K562 (cell line): ENCODE data around the gene ZNF821. TPM values are rescaled to one million over a fixed set of nuclear protein-coding genes. Genes with fewer than 3 reads are reported as not detected.

ENCODE experiments used
- BMI1 ChIP-seq: fragments of 150-350 bp; IDR thresholded peaks from 2 replicates; pipeline ENCODE4 v1.6.1; 2014; ENCODE audit warnings: low read length
- C11orf30 ChIP-seq: fragments of 450-650 bp; IDR thresholded peaks from 2 replicates; pipeline ENCODE4 v1.6.1; 2016; ENCODE audit warnings: low read depth, mild to moderate bottlenecking
- CC2D1A ChIP-seq: fragments of 450-650 bp; IDR thresholded peaks from 2 replicates; pipeline ENCODE4 v1.6.1; 2017; ENCODE audit warnings: mild to moderate bottlenecking
- CREM ChIP-seq: IDR thresholded peaks from 2 replicates; pipeline ENCODE4 v1.6.1; 2014; ENCODE audit warnings: antibody characterized with exemption, low read depth
- CXXC5 ChIP-seq: fragments of 250-450 bp; sonication (Bioruptor Pico); IDR thresholded peaks from 2 replicates; pipeline ENCODE4 v1.8.0; 2022; ENCODE audit warnings: inconsistent platforms, mild to moderate bottlenecking, moderate library complexity
- DIDO1 ChIP-seq: fragments of 450-650 bp; IDR thresholded peaks from 2 replicates; pipeline ENCODE4 v1.6.1; 2016; ENCODE audit warnings: low read depth, missing biosample characterization, missing genetic modification characterization
- ESRRA ChIP-seq: fragments of 450-650 bp; IDR thresholded peaks from 2 replicates; pipeline ENCODE4 v1.6.1; 2014; ENCODE audit warnings: low read depth, mild to moderate bottlenecking, moderate library complexity, borderline replicate concordance
- FOXK2 ChIP-seq, 2 experiments: fragments of 450-650 bp; IDR thresholded peaks in 1 of 2; conservative IDR thresholded peaks in 1 of 2; 2 replicates each; pipeline ENCODE4 v1.6.1; 2016; ENCODE audit warnings: low read depth in 2 of 2, mild to moderate bottlenecking in 1 of 2
- LCOR ChIP-seq: sonication (generic); formaldehyde crosslinking; IDR thresholded peaks from 2 replicates; pipeline ENCODE4 v1.8.0; 2022; ENCODE audit warnings: mild to moderate bottlenecking, missing genetic modification reagents
- MCM7 ChIP-seq, 2 experiments: fragments of 450-650 bp; IDR thresholded peaks; 2 replicates each; pipeline ENCODE4 v1.6.1; 2016 to 2018
- MTA2 ChIP-seq: fragments of 450-650 bp; IDR thresholded peaks from 2 replicates; pipeline ENCODE4 v1.6.1; 2016; ENCODE audit warnings: low read depth
- RBM25 ChIP-seq: fragments of 200-400 bp; formaldehyde crosslinking; IDR thresholded peaks from 2 replicates; pipeline ENCODE4 v1.6.1; 2018; ENCODE audit warnings: low read length, low read depth, moderate library complexity; ENCODE audit not compliant: severe bottlenecking
- SP1 ChIP-seq: sonication (generic); formaldehyde crosslinking; IDR thresholded peaks from 2 replicates; pipeline ENCODE4 v1.8.1; 2022; ENCODE audit warnings: mild to moderate bottlenecking, missing genetic modification reagents
- SREBF1 ChIP-seq: fragments of 150-350 bp; IDR thresholded peaks from 2 replicates; pipeline ENCODE4 v1.6.1; 2014; ENCODE audit warnings: antibody characterized with exemption, low read depth, low read length, borderline replicate concordance
- TARDBP ChIP-seq: fragments of 450-650 bp; IDR thresholded peaks from 2 replicates; pipeline ENCODE4 v1.6.1; 2016
- TGIF2 ChIP-seq: sonication (generic); formaldehyde crosslinking; IDR thresholded peaks from 2 replicates; pipeline ENCODE4 v1.8.1; 2022; ENCODE audit warnings: mild to moderate bottlenecking, missing genetic modification reagents, moderate library complexity
- ZKSCAN3 ChIP-seq: fragments of 250-450 bp; sonication (Bioruptor Pico); IDR thresholded peaks from 2 replicates; pipeline ENCODE4 v1.4.0; 2020
- ZNF561 ChIP-seq: fragments of 450-650 bp; formaldehyde crosslinking; conservative IDR thresholded peaks from 2 replicates; pipeline ENCODE4 v1.4.0; 2020; ENCODE audit warnings: mild to moderate bottlenecking, moderate library complexity
- ZNF695 ChIP-seq: fragments of 450-650 bp; formaldehyde crosslinking; IDR thresholded peaks from 2 replicates; pipeline ENCODE4 v1.4.0; 2020; ENCODE audit warnings: mild to moderate bottlenecking, moderate library complexity
- ZNF717 ChIP-seq: fragments of 250-450 bp; sonication (Bioruptor Pico); IDR thresholded peaks from 2 replicates; pipeline ENCODE4 v1.5.0; 2021
- polyA plus RNA-seq, 8 experiments: library from polyadenylated mRNA; depleted of rRNA in 4 of 8; stranded (reverse) in 5 of 8; unstranded in 3 of 8; fragments of >200 nt; fragmentation: Nextera tagmentation in 2 of 8; fragmentation: Illumina TruSeq in 1 of 8; extraction: Ambion mirVana in 2 of 8; extraction: Trizol in 1 of 8; gene quantifications; 2 replicates each; pipeline versions ENCODE4 v1.2.1 to v1.2.3, GENCODE V29; 2011 to 2014; ENCODE audit warnings: inconsistent platforms in 1 of 8, missing spikeins in 1 of 8
- total RNA-seq, 7 experiments: library from RNA; depleted of rRNA in 6 of 7; stranded (reverse); fragments of >200 nt in 6 of 7; fragmentation: Illumina TruSeq in 2 of 7; extraction: Trizol in 2 of 7; gene quantifications; 2 replicates each; pipeline versions ENCODE4 v1.2.1 to v1.2.3, GENCODE V29; 2011 to 2021; ENCODE audit warnings: low replicate concordance in 1 of 7
- TF ChIP-seq, protein P1 (sequence below): sonication (generic); formaldehyde crosslinking; IDR thresholded peaks from 2 replicates; pipeline ENCODE4 v1.8.0; 2022; ENCODE audit warnings: mild to moderate bottlenecking, missing genetic modification reagents, borderline replicate concordance
- TF ChIP-seq, protein P2 (sequence below): fragments of 450-650 bp; conservative IDR thresholded peaks from 2 replicates; pipeline ENCODE4 v1.6.1; 2016; ENCODE audit warnings: missing genetic modification characterization, low read depth, mild to moderate bottlenecking, control low read depth, missing compliant biosample characterization
- TF ChIP-seq, protein P3 (sequence below), 2 experiments: fragments of 450-650 bp in 1 of 2; sonication (generic) in 1 of 2; formaldehyde crosslinking in 1 of 2; IDR thresholded peaks in 1 of 2; conservative IDR thresholded peaks in 1 of 2; 2 replicates each; pipeline versions ENCODE4 v1.6.1 to v1.8.1; 2016 to 2023; ENCODE audit warnings: mild to moderate bottlenecking in 2 of 2, moderate library complexity in 2 of 2, inconsistent platforms in 1 of 2, missing genetic modification reagents in 1 of 2
- TF ChIP-seq, protein P4 (sequence below), 2 experiments: fragments of 450-650 bp; conservative IDR thresholded peaks; 2 replicates each; pipeline ENCODE4 v1.6.1; 2017; ENCODE audit warnings: mild to moderate bottlenecking in 2 of 2, moderate library complexity in 2 of 2

The ZNF821 gene
- total and polyA plus RNA-seq, 9 of the 15 experiments (the other 6 are each of a cell fraction or from before 2014, with no cell fraction given), result 0.38 to 5.6 (median 3.6) TPM

DNA sequence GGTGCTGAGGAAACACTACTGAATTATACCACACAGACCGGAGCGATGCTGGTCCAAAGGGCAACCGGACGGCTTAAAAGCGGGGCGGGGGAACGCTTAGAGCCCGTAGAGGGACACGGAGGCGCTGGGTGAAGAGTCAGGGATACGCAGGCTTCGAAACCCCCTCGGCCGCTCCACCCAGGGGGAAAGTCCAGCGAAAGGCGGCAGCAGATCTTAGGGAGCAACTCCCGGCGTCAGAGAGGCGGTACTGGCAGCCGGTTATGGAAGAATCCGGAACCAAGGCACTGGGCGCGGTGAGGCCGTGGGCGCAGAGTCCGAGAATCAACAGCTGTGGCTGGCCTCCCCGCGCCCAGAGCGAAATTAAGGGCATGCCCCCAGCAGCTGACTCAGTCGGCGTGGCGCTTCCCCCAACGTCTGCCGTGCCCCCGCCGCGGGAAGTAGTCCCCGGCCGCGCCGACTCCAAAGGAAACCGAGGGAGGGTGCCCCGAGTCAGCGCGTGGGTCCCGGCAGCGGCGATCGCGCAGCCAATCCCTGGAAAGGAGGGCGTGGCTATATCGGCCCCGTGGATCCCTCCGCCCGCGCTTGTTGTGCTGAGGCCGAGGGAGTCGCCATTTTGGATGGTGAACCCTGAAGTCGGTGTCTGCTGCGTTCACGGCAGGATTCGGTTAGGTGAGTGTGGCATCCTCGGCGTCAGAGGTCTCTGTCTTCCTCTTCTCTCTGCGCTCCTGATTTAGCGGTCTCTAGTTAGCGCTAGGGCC, 11.1 kb upstream of the ZNF821 start, which contains the start of gene IST1 (continued):
- peak; percentile 98 for TF ChIP-seq CC2D1A
- peak; percentile 99 for TF ChIP-seq SP1
- peak; percentile 83 for TF ChIP-seq ESRRA
- no peak for TF ChIP-seq ZNF561 (CRISPR knock-in tag)
- TF ChIP-seq LCOR (CRISPR knock-in tag), result peak; percentile 9; the same call in 1 of the 2 replicates
- TF ChIP-seq, protein P1, sequence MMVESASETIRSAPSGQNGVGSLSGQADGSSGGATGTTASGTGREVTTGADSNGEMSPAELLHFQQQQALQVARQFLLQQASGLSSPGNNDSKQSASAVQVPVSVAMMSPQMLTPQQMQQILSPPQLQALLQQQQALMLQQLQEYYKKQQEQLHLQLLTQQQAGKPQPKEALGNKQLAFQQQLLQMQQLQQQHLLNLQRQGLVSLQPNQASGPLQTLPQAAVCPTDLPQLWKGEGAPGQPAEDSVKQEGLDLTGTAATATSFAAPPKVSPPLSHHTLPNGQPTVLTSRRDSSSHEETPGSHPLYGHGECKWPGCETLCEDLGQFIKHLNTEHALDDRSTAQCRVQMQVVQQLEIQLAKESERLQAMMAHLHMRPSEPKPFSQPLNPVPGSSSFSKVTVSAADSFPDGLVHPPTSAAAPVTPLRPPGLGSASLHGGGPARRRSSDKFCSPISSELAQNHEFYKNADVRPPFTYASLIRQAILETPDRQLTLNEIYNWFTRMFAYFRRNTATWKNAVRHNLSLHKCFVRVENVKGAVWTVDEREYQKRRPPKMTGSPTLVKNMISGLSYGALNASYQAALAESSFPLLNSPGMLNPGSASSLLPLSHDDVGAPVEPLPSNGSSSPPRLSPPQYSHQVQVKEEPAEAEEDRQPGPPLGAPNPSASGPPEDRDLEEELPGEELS, result no peak
- no peak for TF ChIP-seq MCM7 (IDR thresholded peaks at IDR 0.05)
- TF ChIP-seq, protein P2, sequence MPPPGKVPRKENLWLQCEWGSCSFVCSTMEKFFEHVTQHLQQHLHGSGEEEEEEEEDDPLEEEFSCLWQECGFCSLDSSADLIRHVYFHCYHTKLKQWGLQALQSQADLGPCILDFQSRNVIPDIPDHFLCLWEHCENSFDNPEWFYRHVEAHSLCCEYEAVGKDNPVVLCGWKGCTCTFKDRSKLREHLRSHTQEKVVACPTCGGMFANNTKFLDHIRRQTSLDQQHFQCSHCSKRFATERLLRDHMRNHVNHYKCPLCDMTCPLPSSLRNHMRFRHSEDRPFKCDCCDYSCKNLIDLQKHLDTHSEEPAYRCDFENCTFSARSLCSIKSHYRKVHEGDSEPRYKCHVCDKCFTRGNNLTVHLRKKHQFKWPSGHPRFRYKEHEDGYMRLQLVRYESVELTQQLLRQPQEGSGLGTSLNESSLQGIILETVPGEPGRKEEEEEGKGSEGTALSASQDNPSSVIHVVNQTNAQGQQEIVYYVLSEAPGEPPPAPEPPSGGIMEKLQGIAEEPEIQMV (tag), result peak; percentile 96
- TF ChIP-seq SREBF1, result no peak
- TF ChIP-seq, protein P3, sequence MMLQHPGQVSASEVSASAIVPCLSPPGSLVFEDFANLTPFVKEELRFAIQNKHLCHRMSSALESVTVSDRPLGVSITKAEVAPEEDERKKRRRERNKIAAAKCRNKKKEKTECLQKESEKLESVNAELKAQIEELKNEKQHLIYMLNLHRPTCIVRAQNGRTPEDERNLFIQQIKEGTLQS (IDR thresholded peaks at IDR 0.05), result peak; percentile 77
- TF ChIP-seq, protein P3 (CRISPR knock-in tag; conservative IDR thresholded peaks at IDR 0.05), result peak; percentile 72; the same call in 1 of the 2 replicates
- TF ChIP-seq TGIF2 (CRISPR knock-in tag), result no peak
- TF ChIP-seq FOXK2 (conservative IDR thresholded peaks at IDR 0.05 in 1 of 2, IDR thresholded peaks at IDR 0.05 in 1 of 2; ENCODE audit: low read depth in 2 of 2), result peak; percentile 94 to 97
- peak; percentile 29 for TF ChIP-seq RBM25
- TF ChIP-seq ZKSCAN3, result no peak
- TF ChIP-seq CREM, result peak; percentile 84
- TF ChIP-seq BMI1, result no peak
- TF ChIP-seq C11orf30, result peak; percentile 65
- peak; percentile 43; the same call in 1 of the 2 replicates for TF ChIP-seq MTA2
- TF ChIP-seq DIDO1 (tag), result peak; percentile 39; the same call in 1 of the 2 replicates
- TF ChIP-seq ZNF717 (CRISPR knock-in tag), result no peak
- TF ChIP-seq, protein P4, sequence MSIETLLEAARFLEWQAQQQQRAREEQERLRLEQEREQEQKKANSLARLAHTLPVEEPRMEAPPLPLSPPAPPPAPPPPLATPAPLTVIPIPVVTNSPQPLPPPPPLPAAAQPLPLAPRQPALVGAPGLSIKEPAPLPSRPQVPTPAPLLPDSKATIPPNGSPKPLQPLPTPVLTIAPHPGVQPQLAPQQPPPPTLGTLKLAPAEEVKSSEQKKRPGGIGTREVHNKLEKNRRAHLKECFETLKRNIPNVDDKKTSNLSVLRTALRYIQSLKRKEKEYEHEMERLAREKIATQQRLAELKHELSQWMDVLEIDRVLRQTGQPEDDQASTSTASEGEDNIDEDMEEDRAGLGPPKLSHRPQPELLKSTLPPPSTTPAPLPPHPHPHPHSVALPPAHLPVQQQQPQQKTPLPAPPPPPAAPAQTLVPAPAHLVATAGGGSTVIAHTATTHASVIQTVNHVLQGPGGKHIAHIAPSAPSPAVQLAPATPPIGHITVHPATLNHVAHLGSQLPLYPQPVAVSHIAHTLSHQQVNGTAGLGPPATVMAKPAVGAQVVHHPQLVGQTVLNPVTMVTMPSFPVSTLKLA (conservative IDR thresholded peaks at IDR 0.05), result peak; percentile 95 to 97
- peak; percentile 99 for TF ChIP-seq CXXC5 (CRISPR knock-in tag)
- TF ChIP-seq TARDBP, result peak; percentile 69; the same call in 1 of the 2 replicates
- no peak for TF ChIP-seq ZNF695
